ENCODE measurements around the gene SPPL2B.

- no peak for TF ChIP-seq CTCF (IDR thresholded peaks at IDR 0.05; ENCODE audit: insufficient read depth, low read length, poor library complexity, severe bottlenecking)
- TF ChIP-seq EZH2phosphoT487 (conservative IDR thresholded peaks at IDR 0.05; ENCODE audit: low read length), result no peak
Measured at GRCh38 chr19:2350656-2351055, 22.2 kb downstream of the SPPL2B start.

All from SU-DHL-6 (cell line).